Measurements from ENCODE around the gene PTPRG.

The PTPRG gene

GRCh38 chr3:61846488-61846887, 285.1 kb downstream of the PTPRG start:
- no peak overlapping the region for H3K9ac ChIP-seq (ENCODE audit: low read length)
- H3K4me1 ChIP-seq (ENCODE audit: control insufficient read depth, insufficient read depth, low read length) = peaks cover 14% of the 10 kb centered on the region
- no peaks in the 10 kb centered on the region for H3K9me3 ChIP-seq (ENCODE audit: control insufficient read depth, low read length)
- no peaks in the 10 kb centered on the region for H3K27me3 ChIP-seq (ENCODE audit: control insufficient read depth, insufficient read depth, low read length)
- H3K36me3 ChIP-seq (ENCODE audit: control insufficient read depth, insufficient read depth, low read length) = no peaks in the 10 kb centered on the region
- H3K4me3 ChIP-seq (ENCODE audit: low read length) = no peak overlapping the region

DNA sequence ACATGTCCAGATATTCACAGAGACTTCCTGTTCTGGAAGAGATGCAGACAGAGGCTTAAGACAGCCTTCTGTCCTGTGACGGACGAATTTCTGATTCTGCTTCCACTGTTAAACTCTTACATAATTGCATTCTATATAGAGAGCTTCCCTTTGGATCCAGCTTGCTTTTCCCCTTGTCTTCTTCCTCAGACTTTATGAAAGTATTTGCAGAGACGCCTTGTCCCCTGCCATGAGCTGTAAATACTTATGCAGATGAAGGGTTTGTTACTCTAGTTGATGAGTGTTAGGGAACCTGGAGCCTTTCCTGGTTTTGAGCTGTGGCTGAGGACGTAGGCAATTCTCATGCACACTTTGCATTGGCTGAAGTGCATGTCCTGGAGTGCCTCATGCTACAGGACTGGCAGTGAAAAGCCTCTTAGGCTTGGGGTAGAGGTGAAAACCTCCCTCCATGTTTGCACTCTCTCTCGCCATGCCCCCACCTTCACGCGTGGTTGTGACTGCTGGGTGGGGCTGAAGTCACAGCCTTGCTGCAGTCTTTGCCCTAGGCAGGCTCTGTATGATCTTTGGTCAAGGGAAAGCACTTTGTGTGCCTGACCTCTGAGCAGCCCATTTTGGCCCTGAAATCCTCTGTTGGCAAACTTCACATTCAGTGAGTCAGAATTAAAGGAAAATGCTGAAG, 286.6 kb downstream of the PTPRG start:
- no peaks in the 10 kb centered on the region for H3K9me3 ChIP-seq (ENCODE audit: control insufficient read depth, low read length)
- H3K27me3 ChIP-seq (ENCODE audit: control insufficient read depth, insufficient read depth, low read length) = no peaks in the 10 kb centered on the region
- no peak overlapping the region for H3K4me3 ChIP-seq (ENCODE audit: low read length)
- no peak overlapping the region for H3K9ac ChIP-seq (ENCODE audit: low read length)
- peaks cover 14% of the 10 kb centered on the region for H3K4me1 ChIP-seq (ENCODE audit: control insufficient read depth, insufficient read depth, low read length)
- H3K36me3 ChIP-seq (ENCODE audit: control insufficient read depth, insufficient read depth, low read length) = no peaks in the 10 kb centered on the region

GRCh38 chr3:61848885-61849284, 287.5 kb downstream of the PTPRG start:
- H3K4me3 ChIP-seq (ENCODE audit: low read length) = no peak overlapping the region
- H3K36me3 ChIP-seq (ENCODE audit: control insufficient read depth, insufficient read depth, low read length) = no peaks in the 10 kb centered on the region
- H3K4me1 ChIP-seq (ENCODE audit: control insufficient read depth, insufficient read depth, low read length) = peaks cover 14% of the 10 kb centered on the region
- H3K27me3 ChIP-seq (ENCODE audit: control insufficient read depth, insufficient read depth, low read length) = no peaks in the 10 kb centered on the region
- no peaks in the 10 kb centered on the region for H3K9me3 ChIP-seq (ENCODE audit: control insufficient read depth, low read length)
- H3K9ac ChIP-seq (ENCODE audit: low read length) = no peak overlapping the region

DNA sequence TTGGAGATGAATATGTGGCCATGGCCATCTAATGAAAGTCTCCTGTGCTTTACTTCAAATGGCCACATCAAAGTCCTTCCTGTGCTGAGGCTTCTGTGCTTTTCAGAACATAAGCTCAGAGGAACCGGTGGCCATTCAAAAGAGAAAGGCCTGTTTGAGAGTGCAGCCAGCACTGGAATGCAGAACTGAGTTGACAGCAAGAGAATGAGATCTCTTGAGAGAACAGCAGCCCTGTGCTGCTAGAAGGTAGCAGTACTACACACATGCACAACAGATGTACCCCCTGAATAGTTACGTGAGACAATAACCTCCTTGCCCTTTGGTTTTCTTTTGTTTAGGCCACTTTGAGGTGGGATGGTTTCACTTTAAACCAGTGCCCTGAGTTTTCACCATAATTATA, 292.5 kb downstream of the PTPRG start:
- H3K36me3 ChIP-seq (ENCODE audit: control insufficient read depth, insufficient read depth, low read length) = no peaks in the 10 kb centered on the region
- no peaks in the 10 kb centered on the region for H3K27me3 ChIP-seq (ENCODE audit: control insufficient read depth, insufficient read depth, low read length)
- no peaks in the 10 kb centered on the region for H3K9me3 ChIP-seq (ENCODE audit: control insufficient read depth, low read length)
- H3K4me3 ChIP-seq (ENCODE audit: low read length) = no peak overlapping the region
- no peak overlapping the region for H3K9ac ChIP-seq (ENCODE audit: low read length)
- H3K4me1 ChIP-seq (ENCODE audit: control insufficient read depth, insufficient read depth, low read length) = no peaks in the 10 kb centered on the region

DNA sequence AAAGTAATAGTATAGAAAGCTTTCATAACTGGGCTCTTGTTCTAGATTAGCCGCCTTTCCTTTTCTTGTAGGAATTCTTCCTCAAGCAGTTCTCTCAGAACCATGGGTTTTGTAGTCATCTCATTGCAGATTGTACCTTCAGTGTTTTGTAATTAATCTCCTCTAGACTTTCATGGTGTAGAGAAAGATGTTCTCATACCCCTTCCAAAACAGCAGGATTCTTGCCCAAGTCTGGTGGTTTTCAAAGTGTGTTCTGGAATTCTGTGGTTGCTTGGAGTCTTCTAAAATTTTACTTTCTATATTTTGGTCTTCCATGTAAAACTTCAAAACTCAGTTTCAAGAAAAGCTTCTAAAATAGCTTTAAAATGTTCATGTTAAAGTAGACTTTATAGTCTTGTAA, 293.8 kb downstream of the PTPRG start:
- no peaks in the 10 kb centered on the region for H3K4me1 ChIP-seq (ENCODE audit: control insufficient read depth, insufficient read depth, low read length)
- H3K9ac ChIP-seq (ENCODE audit: low read length) = no peak overlapping the region
- H3K27me3 ChIP-seq (ENCODE audit: control insufficient read depth, insufficient read depth, low read length) = no peaks in the 10 kb centered on the region
- H3K4me3 ChIP-seq (ENCODE audit: low read length) = no peak overlapping the region
- no peaks in the 10 kb centered on the region for H3K36me3 ChIP-seq (ENCODE audit: control insufficient read depth, insufficient read depth, low read length)
- no peaks in the 10 kb centered on the region for H3K9me3 ChIP-seq (ENCODE audit: control insufficient read depth, low read length)

DNA sequence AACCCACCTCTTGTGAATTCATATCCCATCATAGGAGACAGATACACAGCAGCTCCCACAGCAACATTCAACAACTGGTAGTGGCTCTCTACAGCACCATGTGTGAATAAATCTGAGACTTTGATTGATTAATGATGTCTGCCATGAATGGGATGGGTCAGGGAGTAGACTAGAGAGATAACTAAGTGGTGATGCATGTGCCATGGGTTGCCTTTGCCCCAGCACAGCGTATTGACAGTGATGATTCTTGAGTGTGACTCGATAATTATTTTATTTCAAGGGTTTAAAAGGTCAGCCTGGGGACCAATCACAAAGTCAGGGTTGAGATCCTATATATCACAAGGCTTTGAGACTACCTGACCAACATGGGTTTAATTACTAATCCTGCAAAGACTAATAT, 295.9 kb downstream of the PTPRG start:
- Histone ChIP-seq H3K9me3 (ENCODE audit: control insufficient read depth, low read length) (no peaks in the 10 kb centered on the region), H3K4me3 (ENCODE audit: low read length) (no peak overlapping the region), H3K9ac (ENCODE audit: low read length) (no peak overlapping the region), H3K36me3 (ENCODE audit: control insufficient read depth, insufficient read depth, low read length) (no peaks in the 10 kb centered on the region), H3K4me1 (ENCODE audit: control insufficient read depth, insufficient read depth, low read length) (no peaks in the 10 kb centered on the region), H3K27me3 (ENCODE audit: control insufficient read depth, insufficient read depth, low read length) (no peaks in the 10 kb centered on the region)

- Histone ChIP-seq H3K27me3 (ENCODE audit: control insufficient read depth, insufficient read depth, low read length) (no peaks in the 10 kb centered on the region), H3K36me3 (ENCODE audit: control insufficient read depth, insufficient read depth, low read length) (no peaks in the 10 kb centered on the region), H3K9me3 (ENCODE audit: control insufficient read depth, low read length) (no peaks in the 10 kb centered on the region), H3K9ac (ENCODE audit: low read length) (no peak overlapping the region), H3K4me3 (ENCODE audit: low read length) (no peak overlapping the region), H3K4me1 (ENCODE audit: control insufficient read depth, insufficient read depth, low read length) (no peaks in the 10 kb centered on the region)
These were observed 296.7 kb downstream of the PTPRG start for GRCh38 chr3:61858054-61858453.

DNA sequence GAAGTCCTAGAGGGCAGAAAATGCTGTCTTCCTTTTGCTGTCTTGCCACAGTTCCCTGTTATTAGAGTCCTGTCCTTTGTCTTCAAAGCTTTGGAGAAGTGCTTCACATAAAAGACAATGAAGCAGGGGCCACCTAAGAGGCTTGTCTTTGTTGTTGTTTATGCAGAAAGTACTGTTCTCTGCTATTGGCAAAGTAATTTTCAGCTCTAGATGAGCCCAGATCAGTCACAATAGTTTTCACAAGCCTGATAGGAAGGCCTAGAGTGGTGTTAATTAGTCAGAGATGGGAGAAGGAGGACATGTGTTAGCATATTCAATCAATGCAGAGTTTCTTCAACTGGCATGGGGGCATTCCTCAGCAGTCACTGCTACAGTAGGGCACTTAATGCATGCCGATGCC, 300.0 kb downstream of the PTPRG start:
- Histone ChIP-seq H3K27me3 (ENCODE audit: control insufficient read depth, insufficient read depth, low read length) (no peaks in the 10 kb centered on the region), H3K4me1 (ENCODE audit: control insufficient read depth, insufficient read depth, low read length) (no peaks in the 10 kb centered on the region), H3K9me3 (ENCODE audit: control insufficient read depth, low read length) (no peaks in the 10 kb centered on the region), H3K36me3 (ENCODE audit: control insufficient read depth, insufficient read depth, low read length) (no peaks in the 10 kb centered on the region), H3K4me3 (ENCODE audit: low read length) (no peak overlapping the region), H3K9ac (ENCODE audit: low read length) (no peak overlapping the region)

GRCh38 chr3:61862614-61863289, 301.4 kb downstream of the PTPRG start:
- no peaks in the 10 kb centered on the region for H3K27me3 ChIP-seq (ENCODE audit: control insufficient read depth, insufficient read depth, low read length)
- no peaks in the 10 kb centered on the region for H3K4me1 ChIP-seq (ENCODE audit: control insufficient read depth, insufficient read depth, low read length)

GRCh38 chr3:61863579-61863978, 302.2 kb downstream of the PTPRG start:
- Histone ChIP-seq H3K4me3 (ENCODE audit: low read length) (no peak overlapping the region), H3K4me1 (ENCODE audit: control insufficient read depth, insufficient read depth, low read length) (no peaks in the 10 kb centered on the region), H3K9me3 (ENCODE audit: control insufficient read depth, low read length) (no peaks in the 10 kb centered on the region), H3K27me3 (ENCODE audit: control insufficient read depth, insufficient read depth, low read length) (no peaks in the 10 kb centered on the region), H3K9ac (ENCODE audit: low read length) (no peak overlapping the region), H3K36me3 (ENCODE audit: control insufficient read depth, insufficient read depth, low read length) (no peaks in the 10 kb centered on the region)

More at GRCh38 chr3:61862614-61863289, 301.4 kb downstream of the PTPRG start:
- H3K9me3 ChIP-seq (ENCODE audit: control insufficient read depth, low read length) = no peaks in the 10 kb centered on the region
- H3K9ac ChIP-seq (ENCODE audit: low read length) = no peak overlapping the region
- H3K4me3 ChIP-seq (ENCODE audit: low read length) = no peak overlapping the region
- H3K36me3 ChIP-seq (ENCODE audit: control insufficient read depth, insufficient read depth, low read length) = no peaks in the 10 kb centered on the region

GRCh38 chr3:61864886-61865285, 303.5 kb downstream of the PTPRG start:
- Histone ChIP-seq H3K36me3 (ENCODE audit: control insufficient read depth, insufficient read depth, low read length) (no peaks in the 10 kb centered on the region), H3K9ac (ENCODE audit: low read length) (no peak overlapping the region)

GRCh38 chr3:61865466-61866152, 304.2 kb downstream of the PTPRG start:
- H3K27me3 ChIP-seq (ENCODE audit: control insufficient read depth, insufficient read depth, low read length) = no peaks in the 10 kb centered on the region

More at GRCh38 chr3:61864886-61865285, 303.5 kb downstream of the PTPRG start:
- no peaks in the 10 kb centered on the region for H3K27me3 ChIP-seq (ENCODE audit: control insufficient read depth, insufficient read depth, low read length)
- H3K9me3 ChIP-seq (ENCODE audit: control insufficient read depth, low read length) = no peaks in the 10 kb centered on the region
- H3K4me3 ChIP-seq (ENCODE audit: low read length) = no peak overlapping the region
- H3K4me1 ChIP-seq (ENCODE audit: control insufficient read depth, insufficient read depth, low read length) = no peaks in the 10 kb centered on the region

More at GRCh38 chr3:61865466-61866152, 304.2 kb downstream of the PTPRG start:
- Histone ChIP-seq H3K4me1 (ENCODE audit: control insufficient read depth, insufficient read depth, low read length) (no peaks in the 10 kb centered on the region), H3K9ac (ENCODE audit: low read length) (no peak overlapping the region), H3K9me3 (ENCODE audit: control insufficient read depth, low read length) (no peaks in the 10 kb centered on the region), H3K4me3 (ENCODE audit: low read length) (no peak overlapping the region), H3K36me3 (ENCODE audit: control insufficient read depth, insufficient read depth, low read length) (no peaks in the 10 kb centered on the region)

All from mucosa of stomach (tissue), 1 donor.